ENCODE measurements around the gene POLR3C.

- no peak for TF ChIP-seq POLR2A (IDR thresholded peaks at IDR 0.05)
- TF ChIP-seq, protein P1, sequence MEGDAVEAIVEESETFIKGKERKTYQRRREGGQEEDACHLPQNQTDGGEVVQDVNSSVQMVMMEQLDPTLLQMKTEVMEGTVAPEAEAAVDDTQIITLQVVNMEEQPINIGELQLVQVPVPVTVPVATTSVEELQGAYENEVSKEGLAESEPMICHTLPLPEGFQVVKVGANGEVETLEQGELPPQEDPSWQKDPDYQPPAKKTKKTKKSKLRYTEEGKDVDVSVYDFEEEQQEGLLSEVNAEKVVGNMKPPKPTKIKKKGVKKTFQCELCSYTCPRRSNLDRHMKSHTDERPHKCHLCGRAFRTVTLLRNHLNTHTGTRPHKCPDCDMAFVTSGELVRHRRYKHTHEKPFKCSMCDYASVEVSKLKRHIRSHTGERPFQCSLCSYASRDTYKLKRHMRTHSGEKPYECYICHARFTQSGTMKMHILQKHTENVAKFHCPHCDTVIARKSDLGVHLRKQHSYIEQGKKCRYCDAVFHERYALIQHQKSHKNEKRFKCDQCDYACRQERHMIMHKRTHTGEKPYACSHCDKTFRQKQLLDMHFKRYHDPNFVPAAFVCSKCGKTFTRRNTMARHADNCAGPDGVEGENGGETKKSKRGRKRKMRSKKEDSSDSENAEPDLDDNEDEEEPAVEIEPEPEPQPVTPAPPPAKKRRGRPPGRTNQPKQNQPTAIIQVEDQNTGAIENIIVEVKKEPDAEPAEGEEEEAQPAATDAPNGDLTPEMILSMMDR (IDR thresholded peaks at IDR 0.05) = no peak
These were observed 17.6 kb upstream of the POLR3C start for GRCh38 chr1:145806408-145806807.

Data from heart left ventricle (tissue), 13 donors.